Measurements from ENCODE around the gene FASTKD3.
A peak's percentile ranks its signal among the peaks of the same experiment; 100 is the strongest.

The FASTKD3 gene

GRCh38 chr5:7816535-7816901 lies 52.3 kb downstream of the FASTKD3 start:
- no peak for TF ChIP-seq GATA1 (IDR thresholded peaks at IDR 0.05; ENCODE audit: low read depth, low read length)
- TF ChIP-seq POLR2A (IDR thresholded peaks at IDR 0.05; ENCODE audit: low read length): no peak
- no peak for DNase-seq

GRCh38 chr5:7815892-7816534 lies 52.8 kb downstream of the FASTKD3 start:
- TF ChIP-seq POLR2A (IDR thresholded peaks at IDR 0.05; ENCODE audit: low read length): no peak
- no peak for TF ChIP-seq GATA1 (IDR thresholded peaks at IDR 0.05; ENCODE audit: low read depth, low read length)
- DNase-seq: peak; percentile 62 to 68

GRCh38 chr5:7814816-7815215 lies 54.0 kb downstream of the FASTKD3 start:
- TF ChIP-seq GATA1 (IDR thresholded peaks at IDR 0.05; ENCODE audit: low read depth, low read length): no peak
- TF ChIP-seq POLR2A (IDR thresholded peaks at IDR 0.05; ENCODE audit: low read length): no peak
- DNase-seq: no peak

- no peak for DNase-seq
- TF ChIP-seq GATA1 (IDR thresholded peaks at IDR 0.05; ENCODE audit: low read depth, low read length) (no peak), POLR2A (IDR thresholded peaks at IDR 0.05; ENCODE audit: low read length) (no peak)
Observed at GRCh38 chr5:7813576-7813975, 55.3 kb downstream of the FASTKD3 start.

- TF ChIP-seq POLR2A (IDR thresholded peaks at IDR 0.05; ENCODE audit: low read length) (no peak), GATA1 (IDR thresholded peaks at IDR 0.05; ENCODE audit: low read depth, low read length) (no peak)
- DNase-seq: no peak
Observed at GRCh38 chr5:7813007-7813406, 55.8 kb downstream of the FASTKD3 start.

GRCh38 chr5:7811715-7812114 lies 57.1 kb downstream of the FASTKD3 start:
- TF ChIP-seq GATA1 (IDR thresholded peaks at IDR 0.05; ENCODE audit: low read depth, low read length) (no peak), POLR2A (IDR thresholded peaks at IDR 0.05; ENCODE audit: low read length) (no peak)
- DNase-seq: no peak

Measured in erythroblast (primary cell).